Ascending aorta (tissue), 2 donors: Measurements from ENCODE around the gene CCSER1. TPM values are rescaled to one million over a fixed set of nuclear protein-coding genes. Genes with fewer than 3 reads are reported as not detected.

ENCODE experiments used
- DNase-seq, 2 donors: peaks; one replicate each; pipeline ENCODE4 v3.0.0-alpha.2; 2019; ENCODE audit warnings: low spot score in 2 of 2
- H3K27ac ChIP-seq, 2 donors: fragments of 200-600 bp; sonication (generic); one replicate each; pipeline ENCODE4 v1.5.1; 2016 to 2017; ENCODE audit warnings: mild to moderate bottlenecking in 1 of 2
- H3K27me3 ChIP-seq: fragments of 200-600 bp; sonication (generic); one replicate; pipeline ENCODE4 v1.5.1; 2017
- H3K36me3 ChIP-seq, 2 donors: fragments of 200-600 bp; sonication (generic); one replicate each; pipeline ENCODE4 v1.5.1; 2016
- H3K4me1 ChIP-seq, 2 donors: fragments of 200-600 bp; sonication (generic); one replicate each; pipeline ENCODE4 v1.5.1; 2016 to 2017; ENCODE audit warnings: mild to moderate bottlenecking in 1 of 2
- H3K4me3 ChIP-seq, 2 donors: fragments of 200-600 bp; sonication (generic); one replicate each; pipeline ENCODE4 v1.5.1; 2016 to 2017; ENCODE audit warnings: mild to moderate bottlenecking in 1 of 2
- H3K9me3 ChIP-seq, 2 donors: fragments of 200-600 bp; sonication (generic); one replicate each; pipeline ENCODE4 v1.5.1; 2016
- CTCF ChIP-seq, 3 experiments: fragments of 200-600 bp in 2 of 3; fragments of 450-650 bp in 1 of 3; sonication (generic) in 2 of 3; IDR thresholded peaks; one replicate each; pipeline ENCODE4 v1.5.1; 2016 to 2019; ENCODE audit warnings: antibody characterized with exemption in 3 of 3, mild to moderate bottlenecking in 1 of 3, moderate library complexity in 1 of 3
- intact Hi-C: fragments of 100-400 bp; cut with DNase I; formaldehyde crosslinking; loops from one replicate; pipeline ENCODE4 v1.15.1; 2023
- total RNA-seq: library from RNA; depleted of rRNA; stranded (reverse); fragments of >200 nt; gene quantifications from one replicate; pipeline ENCODE4 v1.1.0, GENCODE V29; 2016

CCSER1 gene
- total RNA-seq, 1 donor from 2014 or later = 8.9 TPM

GRCh38 chr4:90120815-90121214, 6.4 kb upstream of the CCSER1 start:
- TF ChIP-seq CTCF (IDR thresholded peaks at IDR 0.05) = no peak
- intact Hi-C loops = no loop called here
- no peak for DNase-seq

GRCh38 chr4:90121676-90122354, 5.4 kb upstream of the CCSER1 start:
- no peaks in the 10 kb centered on the region for H3K4me1 ChIP-seq
- no peak overlapping the region for H3K27ac ChIP-seq
- TF ChIP-seq CTCF (IDR thresholded peaks at IDR 0.05) = no peak
- no peak overlapping the region for H3K4me3 ChIP-seq
- intact Hi-C loops = no loop called here
- no peaks in the 10 kb centered on the region for H3K36me3 ChIP-seq
- no peaks in the 10 kb centered on the region for H3K27me3 ChIP-seq
- no peaks in the 10 kb centered on the region for H3K9me3 ChIP-seq
- DNase-seq = no peak

More at GRCh38 chr4:90120815-90121214, 6.4 kb upstream of the CCSER1 start:
- Histone ChIP-seq H3K36me3 (no peaks in the 10 kb centered on the region), H3K27me3 (no peaks in the 10 kb centered on the region), H3K27ac (no peak overlapping the region), H3K4me1 (no peaks in the 10 kb centered on the region), H3K9me3 (no peaks in the 10 kb centered on the region), H3K4me3 (no peak overlapping the region)

GRCh38 chr4:90122355-90122748, 4.8 kb upstream of the CCSER1 start:
- H3K4me1 ChIP-seq = no peaks in the 10 kb centered on the region
- DNase-seq = no peak
- H3K36me3 ChIP-seq = no peaks in the 10 kb centered on the region
- no peak overlapping the region for H3K27ac ChIP-seq
- H3K9me3 ChIP-seq = no peaks in the 10 kb centered on the region
- no peak overlapping the region for H3K4me3 ChIP-seq
- no peaks in the 10 kb centered on the region for H3K27me3 ChIP-seq
- TF ChIP-seq CTCF (IDR thresholded peaks at IDR 0.05) = no peak
- intact Hi-C loops = no loop called here

GRCh38 chr4:90124276-90124675, 2.9 kb upstream of the CCSER1 start:
- Histone ChIP-seq H3K9me3 (no peaks in the 10 kb centered on the region), H3K27ac (no peak overlapping the region), H3K4me1 (peaks cover 0 to 3% of the 10 kb centered on the region in 2 donors), H3K4me3 (no peak overlapping the region), H3K36me3 (no peaks in the 10 kb centered on the region), H3K27me3 (no peaks in the 10 kb centered on the region)
- intact Hi-C loops = no loop called here
- DNase-seq = no peak
- TF ChIP-seq CTCF (IDR thresholded peaks at IDR 0.05) = no peak

GRCh38 chr4:90126805-90127204, 389 bp upstream of the CCSER1 start:
- Histone ChIP-seq H3K27ac (no peak overlapping the region), H3K4me1 (peaks cover 0 to 3% of the 10 kb centered on the region in 2 donors), H3K9me3 (no peaks in the 10 kb centered on the region), H3K4me3 (peak overlapping the region; percentile 58 to 79), H3K36me3 (no peaks in the 10 kb centered on the region), H3K27me3 (no peaks in the 10 kb centered on the region)
- no peak for TF ChIP-seq CTCF (IDR thresholded peaks at IDR 0.05)
- DNase-seq = no peak
- intact Hi-C loops = no loop called here
